DMS53 treated with DMSO at 0.1 percent for 48 hours (cell line): ENCODE data around the gene FRMD3.

ENCODE experiments used
- DNase-seq: peaks from one replicate; lab custom pipeline; 2025; ENCODE audit not compliant: unreplicated experiment; lab: John Stamatoyannopoulos, UW

FRMD3 gene

DNA sequence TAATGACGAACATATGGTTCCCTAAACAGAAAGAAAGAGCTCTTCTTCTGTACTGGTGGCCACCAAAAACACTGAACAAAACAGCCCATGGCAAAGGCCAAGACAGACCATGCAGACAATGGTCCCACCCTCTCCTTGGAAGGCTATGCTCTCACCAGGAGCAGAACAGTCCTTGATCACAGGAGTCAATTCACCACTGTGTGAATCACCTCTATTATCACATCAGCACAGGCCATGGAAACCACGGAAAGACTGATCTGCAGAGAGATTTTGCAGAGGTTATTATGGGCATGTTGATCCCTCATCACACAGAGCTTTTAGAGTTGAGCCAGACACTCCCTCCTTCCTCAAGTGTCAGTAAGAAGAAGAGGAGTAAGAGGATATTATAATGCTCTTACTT lies 341.3 kb downstream of the FRMD3 start:
- DNase-seq, result no peak
